B cell (primary cell): Measurements from ENCODE around the gene MAGOHB. TPM values are rescaled to one million over a fixed set of nuclear protein-coding genes. Genes with fewer than 3 reads are reported as not detected.
A peak's percentile ranks its signal among the peaks of the same experiment; 100 is the strongest.
"Not testable (repeated sequence)": the region's sequence is repeated elsewhere in the genome, so short reads cannot be mapped to it uniquely, and the experiment has no call there.

ENCODE experiments used
- ATAC-seq: fragments of 200-7000 bp; cut with Tn5 transposase; one replicate; pipeline ENCODE4 v1.10.0; 2021; ENCODE audit warnings: low read depth, mild to moderate bottlenecking, moderate number of reproducible peaks, moderate library complexity
- CTCF ChIA-PET: fragments of 350-600 bp; sonication (Branson Sonifier 250); formaldehyde crosslinking; loops from one replicate; lab custom pipeline; 2021; ENCODE audit warnings: antibody characterized with exemption, inconsistent platforms; lab: Charles Lee
- POLR2A ChIA-PET: fragments of 350-600 bp; sonication (Branson Sonifier 250); formaldehyde crosslinking; loops from one replicate; lab custom pipeline; 2021; ENCODE audit warnings: antibody characterized with exemption; lab: Charles Lee
- DNase-seq: peaks from one replicate; pipeline ENCODE4 v3.0.0; 2013
- H2AFZ ChIP-seq: 2 replicates; pipeline ENCODE4 v1.6.1; 2012; ENCODE audit warnings: mild to moderate bottlenecking, low read depth, low read length; ENCODE audit not compliant: insufficient read depth, poor library complexity, severe bottlenecking
- H3K27ac ChIP-seq, 2 donors: 1 replicate in 1 of 2; 2 replicates in 1 of 2; pipeline ENCODE4 v1.5.1; 2012 to 2013; ENCODE audit warnings: low read length in 2 of 2, mild to moderate bottlenecking in 2 of 2, moderate library complexity in 1 of 2
- H3K27me3 ChIP-seq, 4 experiments: fragments of 200-600 bp in 1 of 4; sonication (generic) in 1 of 4; replicated peaks in 1 of 4; 1 replicate in 2 of 4; 2 replicates in 2 of 4; pipeline versions ENCODE4 v1.6.1 to v1.7.0; 2013 to 2016; ENCODE audit warnings: low read length in 3 of 4, mild to moderate bottlenecking in 2 of 4, mixed read lengths in 1 of 4, moderate library complexity in 1 of 4; ENCODE audit not compliant: insufficient read depth in 4 of 4, control insufficient read depth in 3 of 4; ENCODE audit errors: control extremely low read depth in 1 of 4
- H3K36me3 ChIP-seq, 2 experiments: replicated peaks in 1 of 2; 1 replicate in 1 of 2; 2 replicates in 1 of 2; pipeline versions ENCODE4 v1.6.1 to v1.7.1; 2013; ENCODE audit warnings: low read length in 1 of 2; ENCODE audit not compliant: insufficient read depth in 2 of 2, control insufficient read depth in 1 of 2; ENCODE audit errors: control extremely low read depth in 1 of 2, extremely low read depth in 1 of 2
- H3K4me1 ChIP-seq, 2 donors: fragments of 200-600 bp in 1 of 2; sonication (generic) in 1 of 2; 1 replicate in 1 of 2; 2 replicates in 1 of 2; pipeline versions ENCODE4 v1.5.1 to v1.6.1; 2013 to 2017; ENCODE audit warnings: low read length in 2 of 2; ENCODE audit not compliant: control insufficient read depth in 2 of 2, insufficient read depth in 2 of 2
- H3K4me2 ChIP-seq: replicated peaks from 2 replicates; pipeline ENCODE3; 2012; ENCODE audit warnings: mild to moderate bottlenecking, low read depth, low read length; ENCODE audit not compliant: poor library complexity, severe bottlenecking
- H3K4me3 ChIP-seq, 5 experiments: fragments of 200-600 bp in 1 of 5; sonication (generic) in 1 of 5; 1 replicate in 3 of 5; 2 replicates in 2 of 5; pipeline versions ENCODE4 v1.5.1 to v1.7.0; 2011 to 2016; ENCODE audit warnings: low read length in 4 of 5, mild to moderate bottlenecking in 4 of 5, low read depth in 2 of 5, control low read depth in 1 of 5, moderate library complexity in 1 of 5; ENCODE audit not compliant: insufficient read depth in 1 of 5; ENCODE audit errors: control extremely low read depth in 1 of 5, extremely low read depth in 1 of 5
- H3K79me2 ChIP-seq: fragments of 200-600 bp; sonication (generic); one replicate; pipeline ENCODE4 v1.6.0; 2016; ENCODE audit warnings: low read length; ENCODE audit not compliant: control insufficient read depth, insufficient read depth
- H3K9ac ChIP-seq: fragments of 200-600 bp; sonication (generic); 2 replicates; pipeline ENCODE4 v1.6.1; 2017; ENCODE audit warnings: mild to moderate bottlenecking, low read length, moderate library complexity
- H3K9me3 ChIP-seq, 3 donors: one replicate each; pipeline versions ENCODE4 v1.6.1 to v1.7.1; 2013; ENCODE audit warnings: low read length in 2 of 3; ENCODE audit not compliant: control insufficient read depth in 2 of 3, insufficient read depth in 1 of 3; ENCODE audit errors: control extremely low read depth in 1 of 3
- H4K20me1 ChIP-seq: 2 replicates; pipeline ENCODE4 v1.6.0; 2012; ENCODE audit warnings: mild to moderate bottlenecking, low read length; ENCODE audit not compliant: insufficient read depth, control insufficient read depth, poor library complexity, severe bottlenecking
- H3K27ac Mint-ChIP-seq: one replicate; pipeline ENCODE4 v1.8.0; 2021; ENCODE audit warnings: mixed read lengths
- H3K27me3 Mint-ChIP-seq: one replicate; pipeline ENCODE4 v1.8.0; 2021; ENCODE audit warnings: mixed read lengths
- H3K4me1 Mint-ChIP-seq: one replicate; pipeline ENCODE4 v1.8.0; 2021; ENCODE audit warnings: mixed read lengths
- H3K4me3 Mint-ChIP-seq: one replicate; pipeline ENCODE4 v1.8.0; 2021; ENCODE audit warnings: mixed read lengths
- H3K9me3 Mint-ChIP-seq: one replicate; pipeline ENCODE4 v1.8.0; 2022; ENCODE audit warnings: mixed read lengths; ENCODE audit not compliant: insufficient read depth
- CTCF ChIP-seq: fragments of 200-600 bp; IDR thresholded peaks from one replicate; pipeline ENCODE4 v1.8.0; 2022; ENCODE audit warnings: antibody characterized with exemption, mild to moderate bottlenecking
- EZH2 ChIP-seq: IDR thresholded peaks from 2 replicates; pipeline ENCODE4 v1.6.1; 2012; ENCODE audit warnings: borderline replicate concordance, low read depth, mild to moderate bottlenecking, moderate library complexity, low read length; ENCODE audit not compliant: insufficient read depth, poor library complexity, severe bottlenecking
- WGBS: methylation state at CpG from one replicate; pipeline ENCODE4 v1.1.5; 2013; ENCODE audit warnings: missing lambda C conversion rate; ENCODE audit not compliant: insufficient coverage; 5-methylcytosine and 5-hydroxymethylcytosine counted together
- intact Hi-C: fragments of 100-400 bp; cut with micrococcal nuclease; formaldehyde crosslinking; loops from one replicate; pipeline ENCODE4 v1.10.0; 2022
- polyA plus RNA-seq: library from polyadenylated mRNA; depleted of rRNA; stranded (reverse); fragments of >200 nt; gene quantifications from 2 replicates; pipeline ENCODE4 v1.2.3, GENCODE V29; 2012
- total RNA-seq, 2 donors: library from RNA; stranded (reverse); fragments of 120-200 nt in 1 of 2; gene quantifications; 1 replicate in 1 of 2; 2 replicates in 1 of 2; pipeline versions ENCODE4 v1.2.3 to v1.2.4, GENCODE V29; 2013 to 2022

MAGOHB gene
- total and polyA plus RNA-seq, 2 donors (not counting 1 experiment from before 2014, with no cell fraction given) = 8.1 to 19.1 TPM

GRCh38 chr12:10612110-10612509, 1.3 kb downstream of the MAGOHB start:
- peaks cover 23% of the 10 kb centered on the region for H3K4me1 Mint-ChIP-seq
- H3K27me3 Mint-ChIP-seq = peaks cover 3% of the 10 kb centered on the region
- no peak for DNase-seq
- WGBS = no CpG with 5 or more reads among the region's 6 CpGs
- H3K9me3 Mint-ChIP-seq = no peaks in the 10 kb centered on the region
- intact Hi-C loops = loop anchor here (5.0 kb wide), 3 partner anchors 60 to 745 kb away; partner anchors contain the start of genes CLEC2B and STYK1
- H3K4me1 ChIP-seq = peaks cover 11 to 19% of the 10 kb centered on the region in 2 donors
- POLR2A ChIA-PET = interaction anchor here (0.7 kb wide), 1 partner anchor 724 kb away, joined by 8 read pairs; no protein-coding TSS in a partner anchor
- H3K27ac Mint-ChIP-seq = peak overlapping the region; percentile 100
- CTCF ChIA-PET = no interaction called here
- H3K79me2 ChIP-seq = peaks cover 18% of the 10 kb centered on the region
- H3K9ac ChIP-seq = peak overlapping the region; percentile 97
- H3K4me3 Mint-ChIP-seq = peak overlapping the region; percentile 99
- no peak overlapping the region for H2AFZ ChIP-seq
- H3K27me3 ChIP-seq = no peaks in the 10 kb centered on the region
- TF ChIP-seq CTCF (no peak), EZH2 (no peak)
- no peak overlapping the region for H3K27ac ChIP-seq
- H3K4me3 ChIP-seq = peak overlapping the region in 1 of 5 experiments; percentile 88
- no peaks in the 10 kb centered on the region for H4K20me1 ChIP-seq
- H3K9me3 ChIP-seq = no peaks in the 10 kb centered on the region
- ATAC-seq = no peak
- peaks cover 0 to 24% of the 10 kb centered on the region in 2 experiments for H3K36me3 ChIP-seq
- peak overlapping the region; percentile 81 for H3K4me2 ChIP-seq

- H3K9me3 ChIP-seq, H3K9ac ChIP-seq, H3K27ac ChIP-seq, CTCF ChIA-PET, H2AFZ ChIP-seq, ATAC-seq, H3K27me3 Mint-ChIP-seq, H3K27ac Mint-ChIP-seq, H3K4me2 ChIP-seq, DNase-seq, H3K4me3 ChIP-seq, H3K27me3 ChIP-seq, H4K20me1 ChIP-seq, POLR2A ChIA-PET, H3K9me3 Mint-ChIP-seq, H3K4me3 Mint-ChIP-seq: not testable (repeated sequence)
- intact Hi-C loops = loop anchor here (5.0 kb wide), 3 partner anchors 61 to 744 kb away; partner anchors contain the start of genes CLEC2B and STYK1
- H3K4me1 Mint-ChIP-seq = peaks cover 23% of the 10 kb centered on the region
- H3K79me2 ChIP-seq = peaks cover 18% of the 10 kb centered on the region
- H3K4me1 ChIP-seq = peaks cover 11 to 19% of the 10 kb centered on the region in 2 donors
- 100% methylated on average over 3 of the region's 4 CpGs for WGBS
- peaks cover 0 to 25% of the 10 kb centered on the region in 2 experiments for H3K36me3 ChIP-seq
Observed at GRCh38 chr12:10611258-10611657, 2.2 kb downstream of the MAGOHB start.
